HFFc6 (cell line): ENCODE results near the gene SLC25A3. TPM values are rescaled to one million over a fixed set of nuclear protein-coding genes. Genes with fewer than 3 reads are reported as not detected.

Experiments
- DNase-seq: peaks from one replicate; pipeline ENCODE4 v3.0.0-alpha.2; 2018
- H3K27ac Mint-ChIP-seq: 2 replicates; pipeline ENCODE4 v1.8.0; 2020; ENCODE audit warnings: mild to moderate bottlenecking, mixed read lengths
- H3K27me3 Mint-ChIP-seq: 2 replicates; pipeline ENCODE4 v1.8.0; 2021; ENCODE audit warnings: mild to moderate bottlenecking, moderate library complexity, mixed read lengths; ENCODE audit not compliant: insufficient read depth
- H3K36me3 Mint-ChIP-seq: 2 replicates; pipeline ENCODE4 v1.8.0; 2021; ENCODE audit warnings: low read depth, mixed read lengths
- H3K4me1 Mint-ChIP-seq: 2 replicates; pipeline ENCODE4 v1.8.0; 2020; ENCODE audit warnings: low read depth, mixed read lengths
- H3K4me3 Mint-ChIP-seq: 2 replicates; pipeline ENCODE4 v1.8.0; 2020; ENCODE audit warnings: mild to moderate bottlenecking, moderate library complexity, mixed read lengths
- H3K9me3 Mint-ChIP-seq: 2 replicates; pipeline ENCODE4 v1.8.0; 2020; ENCODE audit warnings: mild to moderate bottlenecking, mixed read lengths
- CTCF ChIP-seq: fragments of 200-600 bp; sonication (generic); IDR thresholded peaks from 2 replicates; pipeline ENCODE4 v1.5.0; 2021; ENCODE audit warnings: antibody characterized with exemption, mild to moderate bottlenecking
- total RNA-seq, 6 experiments: library from RNA; stranded (reverse); fragmentation: NEBNext Ultra II Directional; extraction: Animal tissue kit (Norgen Biotek cat#: 25700); gene quantifications; 2 replicates in 1 of 6; 3 replicates in 5 of 6; pipeline ENCODE4 v1.2.3, GENCODE V29; 2021

Gene SLC25A3
- total RNA-seq, 6 experiments from 2014 or later = 613 to 701 (median 674) TPM

GRCh38 chr12:98646294-98647090 lies 53.0 kb downstream of the SLC25A3 start:
- H3K27ac Mint-ChIP-seq = peak overlapping the region; percentile 68
- H3K36me3 Mint-ChIP-seq = peaks cover 7% of the 10 kb centered on the region
- peaks cover 2% of the 10 kb centered on the region for H3K27me3 Mint-ChIP-seq
- H3K9me3 Mint-ChIP-seq = no peaks in the 10 kb centered on the region
- peaks cover 34% of the 10 kb centered on the region for H3K4me1 Mint-ChIP-seq
- DNase-seq = peak; percentile 28
- peak; percentile 57 for TF ChIP-seq CTCF
- H3K4me3 Mint-ChIP-seq = peak overlapping the region; percentile 89

- peaks cover 20% of the 10 kb centered on the region for H3K4me1 Mint-ChIP-seq
- no peak for DNase-seq
- no peaks in the 10 kb centered on the region for H3K9me3 Mint-ChIP-seq
- H3K27ac Mint-ChIP-seq = no peak overlapping the region
- no peak for TF ChIP-seq CTCF
- H3K4me3 Mint-ChIP-seq = no peak overlapping the region
- H3K27me3 Mint-ChIP-seq = no peaks in the 10 kb centered on the region
- no peaks in the 10 kb centered on the region; the same call in 1 of the 2 replicates for H3K36me3 Mint-ChIP-seq
These were observed 57.8 kb downstream of the SLC25A3 start for GRCh38 chr12:98651328-98651727.

GRCh38 chr12:98653866-98654493 lies 60.5 kb downstream of the SLC25A3 start:
- Mint-ChIP-seq H3K36me3 (peaks cover 9% of the 10 kb centered on the region; the same call in 1 of the 2 replicates), H3K4me1 (no peaks in the 10 kb centered on the region; the same call in 1 of the 2 replicates), H3K9me3 (no peaks in the 10 kb centered on the region), H3K27ac (0 out of 2 replicates have a peak overlapping the region, but pooled peaks have one; percentile 18), H3K27me3 (no peaks in the 10 kb centered on the region), H3K4me3 (no peak overlapping the region)
- TF ChIP-seq CTCF = peak; percentile 80
- peak; percentile 56 for DNase-seq

Other genes starting within 250 kb of the SLC25A3 start
- gene TMPO, start 78.1 kb upstream of the SLC25A3 start, total RNA-seq = 100 to 1,000 TPM in 1 of 6 experiments, 10 to 100 TPM in 5; 48.4 to 112 (median 98.2) TPM
- 100 to 1,000 TPM in 5 of 6 experiments, 10 to 100 TPM in 1; 96.6 to 131 (median 108) TPM for gene IKBIP, start 51.1 kb downstream of the SLC25A3 start, total RNA-seq
- 10 to 100 TPM; 19.0 to 23.6 (median 21.2) TPM for gene APAF1, start 51.6 kb downstream of the SLC25A3 start, total RNA-seq